GM19238 (cell line): Measurements from ENCODE around the gene TNIK.

Experiments used
- DNase-seq: peaks from one replicate; pipeline ENCODE4 v3.0.0; 2011; ENCODE audit warnings: low spot score; ENCODE audit not compliant: insufficient read length

The TNIK gene

DNA sequence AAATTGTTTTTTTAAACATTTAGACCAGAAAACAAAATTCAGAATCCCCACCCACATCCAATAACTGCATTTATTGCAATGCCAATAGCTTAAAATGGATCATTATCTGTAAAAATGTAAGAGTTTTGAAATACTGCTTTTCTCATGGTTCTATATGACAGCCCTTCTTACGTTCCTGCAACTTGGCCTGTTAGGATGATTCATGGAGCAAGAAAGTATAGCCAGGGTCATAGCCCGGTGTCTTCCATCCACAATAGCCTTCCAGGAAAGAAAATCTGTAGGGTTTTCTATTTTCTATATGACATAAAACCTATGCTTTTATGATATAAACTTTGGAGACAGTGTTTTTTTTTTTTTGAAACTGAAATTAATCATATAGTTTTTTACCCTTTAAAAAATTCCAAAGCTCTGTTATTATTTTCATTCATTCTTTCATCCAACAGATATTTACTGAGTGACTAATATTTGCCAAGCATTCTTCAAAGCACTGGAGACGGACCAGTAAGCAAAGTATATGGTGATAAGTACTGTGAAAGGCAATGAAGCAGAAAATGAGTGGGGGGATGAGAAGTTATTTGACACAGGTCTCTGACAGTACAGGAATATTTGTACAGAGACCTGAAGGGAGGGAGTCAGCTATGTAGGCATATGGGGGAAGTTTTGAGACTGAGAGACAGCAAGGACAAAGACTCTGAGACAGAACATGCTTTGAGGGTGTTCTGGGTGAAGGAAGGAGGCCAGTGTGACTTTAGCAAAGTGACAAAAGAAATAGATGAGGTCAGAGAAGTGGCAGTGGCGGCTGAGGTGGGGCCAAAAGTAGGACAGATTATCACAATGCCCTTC, 404.6 kb downstream of the TNIK start:
- DNase-seq, result no peak

DNA sequence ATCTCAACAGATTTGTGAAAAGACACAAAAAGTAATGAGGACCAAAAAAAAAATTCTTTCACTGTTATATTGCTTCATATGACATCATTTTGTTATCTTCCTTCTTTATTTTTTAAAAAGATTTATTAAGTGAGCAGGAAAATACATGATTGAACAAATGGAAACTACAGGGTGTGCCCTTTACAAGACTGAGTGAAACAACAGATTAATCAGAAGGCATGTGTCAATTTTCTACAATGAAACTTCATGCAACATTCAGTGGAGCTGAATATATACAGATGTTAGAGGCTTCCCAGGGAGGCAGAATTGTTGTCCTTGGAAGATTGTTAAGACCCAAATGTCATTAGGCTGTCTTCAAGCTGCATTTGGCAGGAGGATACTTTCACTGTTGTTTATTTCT, 405.3 kb downstream of the TNIK start:
- no peak for DNase-seq

DNA sequence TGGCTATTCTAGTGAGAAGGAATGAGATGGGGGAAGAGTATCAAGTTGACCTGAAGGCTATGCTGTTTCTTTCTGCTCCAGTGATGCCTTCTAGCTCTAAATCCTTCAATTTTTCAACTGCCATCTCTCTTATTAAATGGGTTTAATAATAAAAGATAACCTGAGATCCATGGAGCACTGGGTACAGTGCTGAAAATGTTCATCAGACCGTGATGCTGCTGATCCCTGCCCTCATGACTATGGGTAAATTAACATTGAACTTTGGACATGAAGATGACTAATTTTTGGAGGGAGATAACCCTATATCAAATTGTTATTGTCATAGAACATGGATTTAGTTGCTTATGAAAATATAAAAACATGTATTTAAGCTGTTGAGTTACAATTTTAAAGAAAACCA, 406.0 kb downstream of the TNIK start:
- no peak for DNase-seq

DNA sequence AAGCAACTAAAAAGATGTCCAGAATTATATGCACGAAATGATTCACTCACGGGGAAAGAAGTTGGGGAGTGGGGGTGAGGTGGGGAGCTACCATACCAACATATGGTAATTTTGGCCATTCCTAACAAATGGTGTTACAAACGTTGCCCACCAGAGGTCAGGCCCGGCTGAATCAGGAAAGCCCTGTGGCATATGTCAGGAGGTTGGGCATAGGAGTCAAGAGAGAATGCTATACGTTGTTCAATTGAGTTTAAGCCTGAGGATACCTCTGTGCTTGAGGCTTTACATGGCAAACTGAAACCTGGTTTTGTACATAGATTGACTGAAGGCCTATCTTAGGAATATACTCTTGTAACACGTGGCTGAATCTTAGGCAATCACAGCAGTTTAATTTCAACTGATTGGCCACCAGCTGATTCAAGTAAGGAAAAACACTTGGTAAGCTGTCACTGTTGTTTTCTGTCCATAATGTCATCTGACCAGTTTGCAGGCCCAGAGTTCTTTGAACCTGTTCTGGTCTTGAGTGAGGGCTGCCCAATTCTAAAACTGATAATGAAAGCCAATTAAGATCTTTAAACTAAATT, 410.3 kb downstream of the TNIK start:
- peak; percentile 41 for DNase-seq

DNA sequence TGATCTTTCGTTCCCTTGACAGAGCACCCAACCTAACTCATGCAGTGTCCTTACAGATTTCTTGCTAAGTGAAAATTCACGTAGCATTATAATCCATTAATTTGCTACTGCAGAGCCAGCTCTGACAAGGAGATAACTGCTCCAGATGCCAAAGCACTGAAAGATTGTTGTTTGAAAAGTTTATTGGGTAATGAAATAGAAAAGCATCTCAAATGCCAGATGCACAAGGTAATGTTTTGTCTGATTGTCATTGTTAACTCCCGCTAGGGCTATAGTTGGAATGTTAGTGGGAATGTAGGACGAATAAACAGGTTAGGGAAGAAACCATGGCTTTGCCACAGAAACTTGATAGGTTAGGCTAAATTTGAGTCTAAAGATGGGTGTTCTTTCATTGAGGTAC, 413.4 kb downstream of the TNIK start:
- no peak for DNase-seq

DNA sequence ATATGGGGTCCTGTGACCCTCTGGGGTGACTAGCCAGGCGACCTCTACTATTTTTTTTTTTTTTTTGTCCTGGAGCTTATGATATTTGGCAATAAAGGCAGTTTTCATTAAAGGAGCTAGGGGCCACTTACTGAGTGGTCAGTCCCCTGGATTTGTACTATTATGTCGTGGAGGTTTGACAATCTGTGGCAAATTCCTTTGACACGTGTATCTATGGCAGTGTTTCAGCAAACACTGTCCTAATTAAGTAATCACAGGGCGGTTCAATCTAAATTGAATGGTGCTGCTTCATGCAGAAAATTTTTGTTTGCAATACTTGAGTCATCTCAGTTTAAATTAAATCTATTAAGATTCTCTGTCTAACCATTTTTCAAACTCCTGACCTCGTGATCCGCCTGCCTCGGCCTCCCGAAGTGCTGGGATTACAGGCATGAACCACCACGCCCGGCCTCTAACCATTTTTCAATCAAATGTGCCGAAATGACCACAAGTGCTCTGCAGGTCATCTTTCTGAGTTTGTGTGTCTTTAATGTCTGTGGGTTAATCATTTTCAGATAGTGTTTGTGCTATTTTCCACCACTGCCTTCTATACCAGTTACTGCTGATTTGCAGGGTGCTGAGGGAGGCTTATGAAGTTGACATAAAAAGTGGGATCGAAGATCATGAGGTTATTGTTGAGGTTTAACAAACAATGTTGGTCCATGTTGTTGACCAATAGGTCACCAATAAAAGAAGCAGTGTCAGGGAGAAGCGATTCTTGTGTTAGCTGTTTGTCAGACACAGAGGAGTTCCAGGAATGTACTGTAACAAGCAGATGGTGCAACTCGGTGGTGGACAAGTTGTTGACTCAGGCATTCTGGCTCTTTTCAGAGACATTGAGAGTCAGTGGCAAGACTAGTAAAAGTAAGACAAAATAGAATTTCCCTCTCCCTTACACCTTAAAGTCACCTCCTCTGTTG, 415.1 kb downstream of the TNIK start:
- DNase-seq, result no peak

DNA sequence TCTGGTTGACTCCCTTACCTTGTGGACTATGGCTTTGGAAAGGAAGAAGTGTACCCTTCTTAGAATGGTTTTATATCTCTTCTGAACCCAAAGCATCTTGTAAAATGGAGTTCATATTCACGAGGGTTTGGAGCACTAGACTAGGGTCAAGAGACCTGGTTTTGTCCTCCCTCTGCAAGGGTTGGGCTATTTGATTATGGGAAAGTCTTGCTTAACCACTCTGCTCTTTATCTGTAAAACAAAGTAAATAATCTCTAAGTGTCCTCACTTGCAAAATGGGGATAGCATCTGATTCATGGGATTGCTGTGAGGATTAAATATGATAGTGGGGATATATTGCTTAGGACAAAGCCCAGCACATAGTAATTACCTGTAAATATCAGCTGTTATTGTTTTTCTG, 415.8 kb downstream of the TNIK start:
- no peak for DNase-seq

DNA sequence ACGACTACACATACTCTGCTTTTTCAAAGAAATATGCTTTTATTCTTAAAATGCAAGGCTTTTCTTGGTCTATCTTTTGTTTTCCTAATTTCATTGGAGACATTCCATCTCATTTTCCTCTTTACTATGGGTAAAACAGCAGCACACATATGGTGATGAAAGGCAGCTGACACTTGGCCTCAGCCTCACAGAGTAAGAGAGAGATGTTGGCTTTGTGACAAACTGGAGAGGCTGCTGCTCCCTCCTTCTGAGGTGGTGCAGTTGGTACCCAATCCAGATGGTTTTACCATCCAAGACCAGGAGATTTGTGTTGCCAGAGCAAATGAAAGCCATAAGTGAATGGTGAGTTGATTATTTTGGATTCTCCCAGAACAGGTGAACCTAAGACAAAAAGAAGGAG, 420.5 kb downstream of the TNIK start:
- no peak for DNase-seq

DNA sequence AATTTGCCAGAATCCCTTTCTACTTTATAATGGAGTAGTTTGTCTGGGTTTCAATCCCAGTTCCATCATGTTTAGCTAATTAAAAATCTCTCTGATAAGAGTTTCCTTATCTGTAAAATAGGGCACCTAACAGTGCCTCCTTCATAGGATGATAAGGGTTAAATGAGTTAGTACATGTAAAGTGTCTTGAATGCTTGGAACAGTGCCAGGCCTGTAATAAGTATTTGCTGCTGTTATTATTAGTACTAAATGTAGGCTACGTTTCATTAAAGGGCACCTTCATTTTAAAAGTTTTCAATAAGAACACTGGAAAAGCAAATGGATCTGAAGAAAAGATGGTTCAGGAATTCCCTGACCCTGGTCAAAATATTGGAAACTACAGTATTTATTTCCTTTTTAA, 421.9 kb downstream of the TNIK start:
- no peak for DNase-seq

DNA sequence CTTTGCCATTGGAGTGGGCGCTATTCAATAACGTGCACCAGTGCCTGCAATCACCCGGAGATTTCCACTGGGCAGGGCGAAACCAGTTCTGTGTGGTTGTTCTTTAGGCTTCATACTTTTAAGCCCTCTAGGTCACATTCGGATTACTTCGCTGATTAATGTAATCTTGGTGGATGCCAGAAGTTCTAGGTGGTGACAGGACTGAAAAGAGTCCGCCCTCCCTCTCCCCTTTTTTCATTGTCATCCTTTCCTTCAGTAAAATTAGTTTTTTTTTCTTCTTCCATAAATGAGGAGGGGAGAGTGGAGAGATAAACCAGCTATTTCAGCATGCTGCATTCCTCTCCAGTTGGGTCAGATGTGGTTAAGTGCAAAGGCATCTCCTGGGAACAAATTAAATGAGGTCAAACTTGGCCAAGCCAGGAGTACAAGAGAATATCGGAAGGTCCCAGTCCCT, 431.4 kb downstream of the TNIK start:
- DNase-seq, result no peak

DNA sequence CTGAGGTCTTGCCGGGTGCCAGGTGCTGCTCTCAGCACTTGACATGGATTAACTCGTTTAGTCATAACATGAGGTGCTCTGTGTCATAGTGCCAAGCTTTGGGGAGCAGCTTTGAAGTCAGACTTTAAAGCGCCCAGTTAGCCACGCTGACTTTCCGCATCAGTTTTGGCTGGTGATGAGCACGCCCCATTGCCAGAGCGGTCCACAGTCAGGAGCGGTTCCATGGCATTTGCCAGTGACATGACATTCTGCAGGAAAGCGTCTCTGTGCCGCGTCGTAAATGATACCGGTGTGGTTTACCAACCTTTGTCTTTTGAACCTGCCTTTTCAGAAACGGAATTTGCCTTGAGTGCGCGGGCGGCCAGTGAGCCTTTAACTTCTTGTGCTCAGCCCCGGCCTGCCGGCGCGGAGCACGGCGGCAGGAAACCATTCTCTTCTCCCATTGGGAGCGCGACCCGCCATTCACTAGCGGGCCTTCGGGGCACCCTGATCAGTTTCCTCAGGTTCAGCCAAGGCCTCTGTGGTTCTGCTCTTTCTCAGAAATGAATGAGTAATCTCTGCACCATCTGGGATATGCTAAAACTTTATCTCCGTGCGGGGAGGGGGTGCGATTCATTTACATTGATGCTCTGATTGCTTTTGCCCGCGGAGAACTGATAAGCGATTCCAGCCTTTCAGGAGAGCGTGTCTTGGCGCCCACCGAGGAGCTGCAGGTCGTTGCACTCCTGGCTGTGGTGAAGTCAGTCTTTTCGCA, 432.0 kb downstream of the TNIK start:
- peak; percentile 9 for DNase-seq

DNA sequence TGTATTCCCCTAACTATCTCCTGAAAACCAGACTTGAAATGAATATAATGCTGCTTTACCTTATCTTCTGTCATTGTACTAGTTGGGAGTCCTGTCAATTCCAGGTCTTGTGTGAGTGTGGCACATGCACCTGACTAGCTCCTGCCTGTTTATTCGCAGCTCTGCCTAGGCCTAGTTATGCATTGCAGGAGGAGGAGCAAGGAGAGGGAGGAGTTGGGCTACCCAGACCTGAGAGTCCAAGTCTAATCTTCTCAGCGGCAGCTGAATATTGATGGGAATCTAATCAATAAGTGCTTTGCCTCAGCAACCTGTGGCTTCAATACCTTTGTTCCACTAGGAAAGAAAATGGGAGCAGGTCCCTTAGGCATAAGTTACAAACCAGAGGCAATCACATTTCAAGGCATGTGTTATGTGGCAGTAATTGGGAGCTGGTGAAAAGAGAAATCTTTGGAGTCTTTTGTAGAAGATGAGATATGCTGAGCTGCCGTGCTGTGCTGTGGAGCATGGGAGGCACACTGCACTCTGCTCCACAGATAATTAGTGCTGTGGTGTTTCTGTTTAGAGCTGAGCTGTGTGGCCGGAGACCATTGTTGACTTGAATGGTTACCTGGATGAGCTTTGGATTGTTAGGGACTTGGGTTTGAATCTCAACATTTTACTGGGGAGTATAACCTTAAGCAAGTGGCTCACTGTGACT, 433.5 kb downstream of the TNIK start, which contains the start of gene SLC2A2:
SLC2A2 (minus strand) TSS at position 124 of the 697 bp plus-strand sequence; CDS start at position 74, 50 bp downstream.
- no peak for DNase-seq

DNA sequence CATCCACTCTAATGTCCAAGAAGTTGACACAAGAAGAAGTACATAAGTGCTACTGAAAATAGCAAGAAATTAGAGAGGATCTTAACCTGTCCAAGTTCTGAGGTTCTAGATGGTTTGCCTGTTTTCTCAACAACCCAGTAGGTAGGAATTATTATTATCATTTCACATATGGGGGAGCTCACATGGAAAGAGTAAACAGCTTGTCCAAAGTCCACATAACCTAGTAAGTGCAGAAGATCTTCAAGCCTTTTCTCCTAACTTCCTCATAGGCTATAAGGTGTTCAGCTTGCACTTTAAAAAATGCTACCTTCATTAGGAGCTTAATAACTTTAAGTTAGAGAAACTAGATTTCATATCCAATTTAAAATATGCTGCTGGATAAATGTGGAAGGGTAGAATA, 436.6 kb downstream of the TNIK start:
- DNase-seq, result no peak

DNA sequence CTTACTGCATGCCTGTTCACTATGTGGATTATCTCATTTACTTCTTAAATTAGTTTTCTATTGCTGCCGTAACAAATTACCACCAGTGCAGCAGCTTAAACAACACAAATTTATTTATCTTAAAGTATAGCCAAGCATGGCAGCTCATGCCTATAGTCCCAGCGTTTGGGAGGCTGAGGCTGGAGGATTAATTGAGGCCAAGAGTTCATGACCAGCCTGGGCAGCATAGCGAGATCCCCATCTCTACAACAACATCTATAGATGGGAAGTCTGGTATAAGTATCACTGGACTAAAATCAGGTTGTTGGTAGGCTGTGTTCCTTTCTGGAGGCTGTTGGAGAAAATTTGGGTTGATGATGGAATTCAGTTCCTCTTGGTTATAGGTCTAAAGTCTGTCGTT, 438.8 kb downstream of the TNIK start:
- DNase-seq, result no peak

DNA sequence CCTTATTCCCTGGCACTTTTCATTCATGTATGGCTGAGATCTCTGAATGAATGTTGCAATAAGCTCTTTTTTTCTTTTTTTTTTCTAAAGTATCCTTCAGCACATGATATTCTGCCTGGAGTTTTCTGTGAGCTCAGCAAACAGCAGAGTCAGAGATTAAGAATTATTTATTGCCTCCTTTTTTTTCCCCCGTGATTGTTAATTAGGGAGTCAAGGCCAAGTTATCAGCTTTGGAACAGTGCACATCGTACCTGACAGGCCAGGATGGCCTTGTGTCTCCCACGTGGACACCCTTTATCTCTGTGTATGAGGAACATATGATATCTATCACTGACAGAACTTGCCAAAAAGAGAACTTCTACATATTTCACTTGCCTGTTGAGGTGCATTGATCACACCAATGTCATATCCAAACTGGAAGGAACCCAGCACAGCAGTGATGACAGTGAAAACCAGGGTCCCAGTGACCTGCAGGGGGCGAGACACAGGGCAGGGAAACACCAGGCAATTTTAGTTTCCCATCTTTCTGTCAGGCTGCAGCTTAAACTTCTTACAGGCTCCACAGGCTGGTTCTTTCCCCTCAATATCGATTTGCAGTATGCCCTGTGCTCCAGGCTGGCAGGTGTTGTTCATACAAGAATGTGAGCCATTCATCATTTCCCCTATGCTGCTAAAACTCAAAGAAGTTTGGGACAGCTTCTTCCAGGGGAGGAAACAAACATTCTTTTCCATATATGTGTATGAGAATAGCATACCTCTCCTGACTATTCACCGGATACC, 441.9 kb downstream of the TNIK start:
- no peak for DNase-seq

DNA sequence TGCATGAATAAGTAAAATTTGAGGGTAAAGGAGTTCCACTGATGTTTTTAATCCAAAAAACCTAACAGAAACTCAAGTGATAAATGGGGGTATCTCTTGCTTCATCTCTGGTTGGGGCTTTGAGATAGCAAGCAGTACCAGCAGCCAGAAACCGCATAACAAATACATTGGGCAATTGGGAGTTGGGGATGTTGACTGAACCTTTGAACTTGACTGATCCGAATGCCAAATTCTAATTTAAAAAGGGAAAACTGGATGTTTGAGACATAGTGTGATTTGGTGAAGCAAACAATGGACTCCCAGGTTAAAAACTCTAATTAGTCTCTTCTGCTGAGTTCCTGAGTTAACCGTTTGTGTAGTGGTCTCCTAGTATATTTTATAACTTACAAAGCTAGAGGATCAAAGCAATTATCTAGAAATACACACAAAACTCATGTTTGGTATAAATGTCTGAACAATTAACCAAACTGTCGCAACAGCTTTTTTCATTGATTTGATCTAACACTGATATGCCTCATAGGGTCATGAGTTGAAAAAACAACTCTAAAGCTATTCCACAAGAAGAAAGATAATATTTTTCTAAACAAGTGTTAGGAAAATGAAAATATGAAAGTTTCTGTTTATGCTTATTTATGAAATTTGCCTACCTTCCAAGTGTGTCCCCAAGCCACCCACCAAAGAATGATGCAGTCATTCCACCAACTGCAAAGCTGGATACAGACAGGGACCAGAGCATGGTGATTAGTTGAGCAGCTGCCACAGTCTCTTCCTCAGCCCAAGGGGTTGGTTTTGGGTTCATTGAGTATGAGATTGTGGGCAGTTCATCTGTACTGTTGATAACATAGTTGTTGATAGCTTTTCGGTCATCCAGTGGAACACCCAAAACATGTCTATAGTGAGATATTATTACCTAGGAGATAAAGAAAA, 446.1 kb downstream of the TNIK start:
- DNase-seq, result no peak

DNA sequence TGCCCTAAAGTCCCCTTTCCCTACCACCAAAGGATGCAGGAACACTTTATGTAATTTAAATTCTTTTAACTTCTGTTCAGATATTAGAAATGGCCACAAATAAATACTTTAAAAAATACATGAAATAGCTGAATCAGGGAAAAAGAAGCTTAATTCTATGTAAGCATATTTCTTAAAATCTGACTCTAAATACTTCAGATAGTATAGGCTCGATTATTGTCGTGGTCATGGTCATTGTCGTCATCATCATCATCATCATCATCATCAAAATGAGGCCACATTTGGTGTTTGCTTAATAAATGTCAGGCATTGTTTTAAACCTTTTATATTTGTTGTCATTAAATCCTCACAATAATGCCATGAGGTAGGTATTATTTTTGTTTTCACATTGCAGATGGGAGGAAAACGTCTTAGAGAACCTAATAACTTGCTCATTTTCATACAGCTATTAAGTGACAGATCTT, 448.3 kb downstream of the TNIK start:
- DNase-seq, result no peak
